Spleen (tissue), 11 donors: Measurements from ENCODE around the gene CGRRF1. TPM values are rescaled to one million over a fixed set of nuclear protein-coding genes. Genes with fewer than 3 reads are reported as not detected.

Experiments
- DNase-seq: peaks from one replicate; pipeline ENCODE4 v3.0.0-alpha.2; 2020
- H3K27ac ChIP-seq, 8 donors: fragments of 200-600 bp; sonication (generic) in 7 of 8; 1 replicate in 4 of 8; 2 replicates in 4 of 8; pipeline versions ENCODE4 v1.5.0 to v1.8.0; 2016 to 2021; ENCODE audit warnings: inconsistent platforms in 4 of 8, mild to moderate bottlenecking in 4 of 8, moderate library complexity in 1 of 8
- H3K27me3 ChIP-seq, 7 donors: fragments of 200-600 bp; sonication (generic) in 6 of 7; replicated peaks in 1 of 7; 1 replicate in 4 of 7; 2 replicates in 3 of 7; pipeline versions ENCODE4 v1.5.0 to v1.8.0; 2016 to 2021; ENCODE audit warnings: inconsistent platforms in 3 of 7, mild to moderate bottlenecking in 1 of 7
- H3K36me3 ChIP-seq, 6 donors: fragments of 200-600 bp; sonication (generic) in 5 of 6; 1 replicate in 4 of 6; 2 replicates in 2 of 6; pipeline versions ENCODE4 v1.5.0 to v1.8.0; 2016 to 2021; ENCODE audit warnings: inconsistent platforms in 2 of 6
- H3K4me1 ChIP-seq, 6 donors: fragments of 200-600 bp; sonication (generic) in 5 of 6; 1 replicate in 3 of 6; 2 replicates in 3 of 6; pipeline versions ENCODE4 v1.5.0 to v1.8.0; 2016 to 2021; ENCODE audit warnings: inconsistent platforms in 3 of 6
- H3K4me3 ChIP-seq, 8 donors: fragments of 200-600 bp; sonication (generic) in 7 of 8; 1 replicate in 4 of 8; 2 replicates in 4 of 8; pipeline versions ENCODE4 v1.5.0 to v1.8.0; 2016 to 2021; ENCODE audit warnings: inconsistent platforms in 4 of 8, mild to moderate bottlenecking in 4 of 8, moderate library complexity in 2 of 8
- H3K9me3 ChIP-seq, 8 donors: fragments of 200-600 bp; sonication (generic) in 7 of 8; 1 replicate in 4 of 8; 2 replicates in 4 of 8; pipeline versions ENCODE4 v1.5.0 to v1.8.0; 2016 to 2021; ENCODE audit warnings: inconsistent platforms in 4 of 8
- POLR2A ChIP-seq, 3 donors: fragments of 450-650 bp; IDR thresholded peaks; one replicate each; pipeline ENCODE4 v1.5.1; 2017; ENCODE audit warnings: antibody characterized with exemption in 3 of 3, mild to moderate bottlenecking in 1 of 3
- POLR2AphosphoS5 ChIP-seq, 3 donors: sonication (generic); formaldehyde crosslinking; IDR thresholded peaks; one replicate each; pipeline ENCODE4 v1.5.1; 2017; ENCODE audit warnings: antibody characterized with exemption in 3 of 3
- WGBS, 5 donors: extraction: QIAGEN DNeasy Blood & Tissue Kit in 3 of 5; methylation state at CpG; one replicate each; pipeline versions ENCODE4 v1.1.5 to v1.1.7; 2013 to 2018; 5-methylcytosine and 5-hydroxymethylcytosine counted together
- intact Hi-C: fragments of 100-400 bp; cut with DNase I; formaldehyde crosslinking; loops from one replicate; pipeline ENCODE4 v1.15.0; 2023; ENCODE audit warnings: low total_unique reads
- polyA plus RNA-seq, 3 donors: library from polyadenylated mRNA; stranded (reverse); fragments of 200-250 nt; gene quantifications; one replicate each; pipeline ENCODE4 v1.2.1, GENCODE V29; 2013
- total RNA-seq, 7 donors: library from RNA; depleted of rRNA in 3 of 7; stranded (reverse); fragments of >200 nt in 3 of 7; fragmentation: NEBNext Ultra II Directional in 4 of 7; extraction: Animal tissue kit (Norgen Biotek cat#: 25700) in 4 of 7; gene quantifications; one replicate each; pipeline versions ENCODE4 v1.1.0 to v1.2.1, GENCODE V29; 2016 to 2021
- TF ChIP-seq, protein P1 (sequence below), 11 experiments: fragments of 200-600 bp in 7 of 11; fragments of 450-650 bp in 4 of 11; sonication (generic) in 4 of 11; IDR thresholded peaks in 8 of 11; conservative IDR thresholded peaks in 3 of 11; 1 replicate in 7 of 11; 2 replicates in 4 of 11; pipeline versions ENCODE4 v1.4.0 to v1.8.0; 2016 to 2021; ENCODE audit warnings: antibody characterized with exemption in 11 of 11, inconsistent platforms in 4 of 11, mild to moderate bottlenecking in 1 of 11
- donor health status: healthy with polysubstance abuse.
- donor health status: DM: no; HTN: no; CAD: no; lungs with moderate emphysema.
- donor health status: DM: no; HTN: no; CAD: no.
- donor health status: Bipolar disorder and iron deficiency.
- donor health status: healthy.
- donor health status: DM: no; HTN: no; CAD: no.
- donor health status: DM: yes; HTN: yes; CAD: no.

The CGRRF1 gene
- total and polyA plus RNA-seq, 10 donors = 11.3 to 19.8 (median 17.3) TPM

DNA sequence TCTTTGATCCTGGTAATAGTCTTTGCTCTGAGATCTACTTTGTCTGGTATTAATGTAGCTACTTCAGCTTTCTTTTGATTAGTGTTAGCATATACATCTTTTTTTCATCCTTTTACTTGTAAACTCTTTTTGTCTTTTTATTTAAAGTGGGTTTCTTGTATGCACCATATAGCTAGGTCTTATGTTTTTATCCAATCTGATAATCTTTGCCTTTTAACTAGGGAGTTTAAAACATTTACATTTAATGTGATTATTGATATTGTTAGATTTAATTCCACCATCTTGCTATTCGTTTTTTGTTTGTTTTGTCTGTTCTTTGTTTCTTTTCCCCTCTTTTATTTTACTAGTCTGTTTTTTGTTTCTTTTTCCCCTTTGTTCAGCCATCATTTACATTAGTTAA, 6.0 kb downstream of the CGRRF1 start:
- peaks cover 2 to 34% (median 21%) of the 10 kb centered on the region in 6 donors for H3K4me1 ChIP-seq
- WGBS, 5 donors = 76 to 94% (median 91%) methylated on average over 1 of the region's 1 CpG
- DNase-seq = no peak
- no peaks in the 10 kb centered on the region for H3K27me3 ChIP-seq
- TF ChIP-seq POLR2AphosphoS5 (IDR thresholded peaks at IDR 0.05) (no peak), POLR2A (IDR thresholded peaks at IDR 0.05) (no peak)
- TF ChIP-seq, protein P1, sequence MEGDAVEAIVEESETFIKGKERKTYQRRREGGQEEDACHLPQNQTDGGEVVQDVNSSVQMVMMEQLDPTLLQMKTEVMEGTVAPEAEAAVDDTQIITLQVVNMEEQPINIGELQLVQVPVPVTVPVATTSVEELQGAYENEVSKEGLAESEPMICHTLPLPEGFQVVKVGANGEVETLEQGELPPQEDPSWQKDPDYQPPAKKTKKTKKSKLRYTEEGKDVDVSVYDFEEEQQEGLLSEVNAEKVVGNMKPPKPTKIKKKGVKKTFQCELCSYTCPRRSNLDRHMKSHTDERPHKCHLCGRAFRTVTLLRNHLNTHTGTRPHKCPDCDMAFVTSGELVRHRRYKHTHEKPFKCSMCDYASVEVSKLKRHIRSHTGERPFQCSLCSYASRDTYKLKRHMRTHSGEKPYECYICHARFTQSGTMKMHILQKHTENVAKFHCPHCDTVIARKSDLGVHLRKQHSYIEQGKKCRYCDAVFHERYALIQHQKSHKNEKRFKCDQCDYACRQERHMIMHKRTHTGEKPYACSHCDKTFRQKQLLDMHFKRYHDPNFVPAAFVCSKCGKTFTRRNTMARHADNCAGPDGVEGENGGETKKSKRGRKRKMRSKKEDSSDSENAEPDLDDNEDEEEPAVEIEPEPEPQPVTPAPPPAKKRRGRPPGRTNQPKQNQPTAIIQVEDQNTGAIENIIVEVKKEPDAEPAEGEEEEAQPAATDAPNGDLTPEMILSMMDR (IDR thresholded peaks at IDR 0.05 in 8 of 11, conservative IDR thresholded peaks at IDR 0.05 in 3 of 11) = no peak
- no peak overlapping the region for H3K4me3 ChIP-seq
- intact Hi-C loops = no loop called here
- H3K36me3 ChIP-seq = peaks cover 0 to 28% (median 0%) of the 10 kb centered on the region in 6 donors
- no peak overlapping the region for H3K27ac ChIP-seq
- peaks cover 3 to 19% (median 17%) of the 10 kb centered on the region in 8 donors for H3K9me3 ChIP-seq

DNA sequence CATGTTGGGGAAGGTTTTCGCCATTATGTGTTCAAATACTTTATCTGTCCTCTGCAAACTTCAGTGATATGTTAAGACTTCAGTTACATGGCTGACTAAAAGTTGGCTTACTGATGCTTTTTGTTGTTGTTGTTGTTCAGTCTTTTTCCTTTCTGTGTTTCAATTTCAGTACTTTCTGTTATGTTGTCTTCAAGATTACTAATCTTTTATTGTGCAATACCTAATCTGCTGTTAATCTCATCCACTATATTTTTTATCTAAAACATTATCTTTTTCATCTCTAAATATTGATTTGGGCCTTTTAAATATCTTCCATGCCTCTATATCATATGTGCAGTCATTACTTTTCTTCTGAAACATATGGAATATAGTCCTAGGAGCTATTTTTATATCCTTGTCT, 7.0 kb downstream of the CGRRF1 start:
- Histone ChIP-seq H3K4me1 (peaks cover 0 to 23% (median 11%) of the 10 kb centered on the region in 6 donors), H3K27ac (no peak overlapping the region), H3K36me3 (peaks cover 0 to 28% (median 0%) of the 10 kb centered on the region in 6 donors), H3K9me3 (peaks cover 3 to 19% (median 17%) of the 10 kb centered on the region in 8 donors), H3K27me3 (no peaks in the 10 kb centered on the region), H3K4me3 (no peak overlapping the region)
- no peak for DNase-seq
- intact Hi-C loops = no loop called here
- TF ChIP-seq POLR2AphosphoS5 (IDR thresholded peaks at IDR 0.05) (no peak), POLR2A (IDR thresholded peaks at IDR 0.05) (no peak)
- TF ChIP-seq, protein P1 (IDR thresholded peaks at IDR 0.05 in 8 of 11, conservative IDR thresholded peaks at IDR 0.05 in 3 of 11) = no peak
- 95 to 100% (median 96%) methylated on average over 1 of the region's 1 CpG for WGBS, 5 donors

DNA sequence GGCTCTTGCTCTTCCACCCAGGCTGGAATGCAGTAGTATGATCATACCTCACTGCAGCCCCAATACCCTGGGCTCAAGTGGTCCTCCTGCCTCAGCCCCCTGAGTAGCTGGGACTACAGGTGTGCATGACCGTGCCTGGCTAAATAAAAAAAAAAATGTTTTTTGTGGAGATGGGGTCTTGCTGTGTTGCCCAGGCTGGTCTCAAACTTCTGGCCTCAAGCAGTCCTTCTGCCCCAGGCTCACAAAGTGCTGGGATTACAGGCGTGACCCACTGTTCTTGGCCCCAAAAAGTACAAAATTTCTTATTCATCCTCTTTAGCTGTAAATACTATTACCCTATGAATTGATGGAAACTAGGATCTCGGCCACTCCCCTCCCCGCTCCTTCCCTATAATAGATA, 14.7 kb downstream of the CGRRF1 start:
- no peaks in the 10 kb centered on the region for H3K27me3 ChIP-seq
- intact Hi-C loops = no loop called here
- 93 to 98% (median 96%) methylated on average over 4 of the region's 4 CpGs for WGBS, 5 donors

DNA sequence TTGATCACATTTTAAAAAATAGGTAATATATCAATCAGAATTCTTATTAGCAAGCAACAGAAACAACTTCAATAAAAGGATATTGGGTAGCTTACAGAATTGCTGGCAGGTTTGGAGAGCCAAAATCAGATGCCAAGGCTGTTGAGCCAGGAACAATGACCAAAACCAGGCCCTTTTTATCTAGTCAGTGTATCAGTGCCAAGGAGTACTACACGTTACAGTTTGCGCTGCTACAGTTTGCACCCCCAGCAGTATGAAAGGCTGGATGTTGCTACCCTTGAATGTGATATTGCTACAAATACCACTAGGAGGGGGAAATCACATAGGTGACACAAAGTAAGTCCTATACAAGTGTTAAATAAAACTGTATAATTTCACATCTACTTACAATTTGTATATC, 19.3 kb downstream of the CGRRF1 start:
- H3K27ac ChIP-seq = no peak overlapping the region
- H3K27me3 ChIP-seq = no peaks in the 10 kb centered on the region
- H3K9me3 ChIP-seq = no peaks in the 10 kb centered on the region
- no peak overlapping the region for H3K4me3 ChIP-seq
- H3K4me1 ChIP-seq = peaks cover 0 to 14% (median 2%) of the 10 kb centered on the region in 6 donors
- intact Hi-C loops = no loop called here
- DNase-seq = no peak
- peaks cover 0 to 65% (median 18%) of the 10 kb centered on the region in 6 donors for H3K36me3 ChIP-seq
- TF ChIP-seq POLR2AphosphoS5 (IDR thresholded peaks at IDR 0.05) (no peak), POLR2A (IDR thresholded peaks at IDR 0.05) (no peak)
- TF ChIP-seq, protein P1 (IDR thresholded peaks at IDR 0.05 in 8 of 11, conservative IDR thresholded peaks at IDR 0.05 in 3 of 11) = no peak
- 84 to 96% (median 87%) methylated on average over 2 of the region's 2 CpGs for WGBS, 5 donors

More for the DNA sequence above, 14.7 kb downstream of the CGRRF1 start:
- DNase-seq = no peak
- H3K4me1 ChIP-seq = no peaks in the 10 kb centered on the region
- TF ChIP-seq, protein P1 (IDR thresholded peaks at IDR 0.05 in 8 of 11, conservative IDR thresholded peaks at IDR 0.05 in 3 of 11) = no peak
- no peak for TF ChIP-seq POLR2A (IDR thresholded peaks at IDR 0.05)
- H3K9me3 ChIP-seq = no peaks in the 10 kb centered on the region
- H3K36me3 ChIP-seq = peaks cover 0 to 67% (median 36%) of the 10 kb centered on the region in 6 donors
- H3K4me3 ChIP-seq = no peak overlapping the region
- no peak overlapping the region for H3K27ac ChIP-seq
